ENCODE results near the gene RANBP1.

RANBP1 gene

GRCh38 chr22:20114506-20115475 is 1.1 kb upstream of the RANBP1 start:
- H3K4me3 ChIP-seq (replicated peaks; ENCODE audit: insufficient read depth, low read length): no peak overlapping the region
- TF ChIP-seq CTCF (IDR thresholded peaks at IDR 0.05; ENCODE audit: insufficient read depth, low read length) (no peak), POLR2AphosphoS5 (IDR thresholded peaks at IDR 0.05; ENCODE audit: low read depth) (peak; percentile 13; the same call in 1 of the 2 replicates)
- H3K27ac ChIP-seq (replicated peaks): peak overlapping the region; percentile 90
- DNase-seq (ENCODE audit: low read depth in 1 of 2, low spot score in 1 of 2): no peak
- no peaks in the 10 kb centered on the region for H3K27me3 ChIP-seq (ENCODE audit: insufficient read depth, poor library complexity, severe bottlenecking)

GRCh38 chr22:20116376-20116950 is 559 bp downstream of the RANBP1 start:
- peak in 1 of 2 experiments; percentile 47 for DNase-seq (ENCODE audit: low read depth in 1 of 2, low spot score in 1 of 2)
- H3K27ac ChIP-seq (replicated peaks): peak overlapping the region; percentile 90
- no peak for TF ChIP-seq SPI1 (IDR thresholded peaks at IDR 0.05; ENCODE audit: borderline replicate concordance, low read depth)
- TF ChIP-seq POLR2AphosphoS5 (IDR thresholded peaks at IDR 0.05; ENCODE audit: low read depth): peak; percentile 6; the same call in 1 of the 2 replicates

GRCh38 chr22:20116951-20117632 is 1.2 kb downstream of the RANBP1 start, which contains the start of gene TRMT2A:
TRMT2A (minus strand) TSS chr22:20117226; CDS start chr22:20116906, 320 bp downstream.
- no peaks in the 10 kb centered on the region for H3K27me3 ChIP-seq (ENCODE audit: insufficient read depth, poor library complexity, severe bottlenecking)
- peak; percentile 96 to 98 for DNase-seq (ENCODE audit: low read depth in 1 of 2, low spot score in 1 of 2)
- TF ChIP-seq POLR2AphosphoS5 (IDR thresholded peaks at IDR 0.05; ENCODE audit: low read depth) (peak; percentile 4), SPI1 (IDR thresholded peaks at IDR 0.05; ENCODE audit: borderline replicate concordance, low read depth) (peak; percentile 78; the same call in 1 of the 2 replicates), REST (IDR thresholded peaks at IDR 0.05; ENCODE audit: insufficient replicate concordance, low read depth) (no peak), GABPA (IDR thresholded peaks at IDR 0.05; ENCODE audit: low read depth) (peak; percentile 79)
- H3K4me3 ChIP-seq (replicated peaks; ENCODE audit: insufficient read depth, low read length): peak within 1 kb of the TSS; percentile 98
- peak within 1 kb of the TSS; percentile 90 for H3K27ac ChIP-seq (replicated peaks)

More at GRCh38 chr22:20116376-20116950, 559 bp downstream of the RANBP1 start:
- Histone ChIP-seq H3K4me3 (replicated peaks; ENCODE audit: insufficient read depth, low read length) (peak overlapping the region; percentile 98), H3K27me3 (ENCODE audit: insufficient read depth, poor library complexity, severe bottlenecking) (no peaks in the 10 kb centered on the region)

- peak overlapping the region; percentile 90 for H3K27ac ChIP-seq (replicated peaks)
- DNase-seq (ENCODE audit: low read depth in 1 of 2, low spot score in 1 of 2): peak; percentile 21 to 52
- H3K27me3 ChIP-seq (ENCODE audit: insufficient read depth, poor library complexity, severe bottlenecking): no peaks in the 10 kb centered on the region
- TF ChIP-seq CTCF (IDR thresholded peaks at IDR 0.05; ENCODE audit: insufficient read depth, low read length): no peak
- no peak for TF ChIP-seq SPI1 (IDR thresholded peaks at IDR 0.05; ENCODE audit: borderline replicate concordance, low read depth)
- TF ChIP-seq GABPA (IDR thresholded peaks at IDR 0.05; ENCODE audit: low read depth): no peak
- no peak for TF ChIP-seq REST (IDR thresholded peaks at IDR 0.05; ENCODE audit: insufficient replicate concordance, low read depth)
- TF ChIP-seq POLR2AphosphoS5 (IDR thresholded peaks at IDR 0.05; ENCODE audit: low read depth): no peak
- peak overlapping the region; percentile 64 for H3K4me3 ChIP-seq (replicated peaks; ENCODE audit: insufficient read depth, low read length)
These were observed 1.9 kb downstream of the RANBP1 start for GRCh38 chr22:20117633-20118299.
